ENCODE results near the gene PNLIPRP2.

The PNLIPRP2 gene

GRCh38 chr10:116594525-116595035, 26.2 kb upstream of the PNLIPRP2 start:
- CTCF ChIA-PET: interaction anchor here (0.7 kb wide), 1 partner anchor 87 kb away, joined by 4 read pairs; no protein-coding TSS in a partner anchor
- Histone ChIP-seq H3K4me1 (ENCODE audit: control insufficient read depth, insufficient read depth, low read length) (peaks cover 9% of the 10 kb centered on the region), H3K4me3 (ENCODE audit: low read depth, low read length) (no peak overlapping the region), H3K27ac (ENCODE audit: extremely low read depth, low read depth, low read length) (no peak overlapping the region), H3K36me3 (ENCODE audit: control insufficient read depth in 2 of 2, insufficient read depth in 1 of 2, low read length in 2 of 2) (no peaks in the 10 kb centered on the region), H3K9me3 (ENCODE audit: control insufficient read depth, insufficient read depth, low read depth, low read length) (no peaks in the 10 kb centered on the region)
- TF ChIP-seq HOXA7 (CRISPR knock-in tag; IDR thresholded peaks at IDR 0.05; ENCODE audit: borderline replicate concordance): no peak
- TF ChIP-seq ZNF777 (tag by site-specific recombination; IDR thresholded peaks at IDR 0.05; ENCODE audit: borderline replicate concordance): no peak
- TF ChIP-seq TRIM28 (IDR thresholded peaks at IDR 0.05; ENCODE audit: borderline replicate concordance, low read length): no peak
- TF ChIP-seq ZNF211 (tag by site-specific recombination; IDR thresholded peaks at IDR 0.05; ENCODE audit: low read depth): no peak
- no peak for TF ChIP-seq PRDM2 (tag by site-specific recombination; IDR thresholded peaks at IDR 0.05; ENCODE audit: borderline replicate concordance)
- TF ChIP-seq HIC1 (tag by site-specific recombination; IDR thresholded peaks at IDR 0.05): no peak
- no peak for TF ChIP-seq KLF7 (tag by site-specific recombination; IDR thresholded peaks at IDR 0.05; ENCODE audit: borderline replicate concordance)
- TF ChIP-seq YY2 (tag by site-specific recombination; IDR thresholded peaks at IDR 0.05): no peak
- no peak for TF ChIP-seq ZNF248 (tag by site-specific recombination; IDR thresholded peaks at IDR 0.05)
- no peak for TF ChIP-seq GFI1B (tag by site-specific recombination; IDR thresholded peaks at IDR 0.05)
- no peak for TF ChIP-seq ZSCAN30 (tag by site-specific recombination; IDR thresholded peaks at IDR 0.05)
- TF ChIP-seq ZNF529 (tag by site-specific recombination; IDR thresholded peaks at IDR 0.05; ENCODE audit: insufficient replicate concordance): no peak
- no peak for TF ChIP-seq CTCF (tag by site-specific recombination; IDR thresholded peaks at IDR 0.05)
- POLR2A ChIA-PET: interaction anchor here (0.7 kb wide), 1 partner anchor 121 kb away, joined by 4 read pairs; no protein-coding TSS in a partner anchor

GRCh38 chr10:116596062-116596461, 24.7 kb upstream of the PNLIPRP2 start:
- H3K36me3 ChIP-seq (ENCODE audit: control insufficient read depth in 2 of 2, insufficient read depth in 1 of 2, low read length in 2 of 2): no peaks in the 10 kb centered on the region
- TF ChIP-seq ZNF398 (tag by site-specific recombination; IDR thresholded peaks at IDR 0.05) (no peak), WT1 (tag by site-specific recombination; IDR thresholded peaks at IDR 0.05) (no peak), ZNF555 (tag by site-specific recombination; conservative IDR thresholded peaks at IDR 0.05) (no peak), ZNF155 (tag by site-specific recombination; IDR thresholded peaks at IDR 0.05) (no peak)
- H3K27ac ChIP-seq (ENCODE audit: extremely low read depth, low read depth, low read length): no peak overlapping the region
- ChIA-PET POLR2A (no interaction called here), CTCF (interaction anchor here (0.8 kb wide), 1 partner anchor 192 kb away, joined by 3 read pairs; no protein-coding TSS in a partner anchor)
- no peaks in the 10 kb centered on the region for H3K9me3 ChIP-seq (ENCODE audit: control insufficient read depth, insufficient read depth, low read depth, low read length)
- H3K4me3 ChIP-seq (ENCODE audit: low read depth, low read length): no peak overlapping the region
- no peaks in the 10 kb centered on the region for H3K4me1 ChIP-seq (ENCODE audit: control insufficient read depth, insufficient read depth, low read length)

All from HEK293 (cell line).